Jurkat, Clone E6-1 (cell line): ENCODE data around the gene MICA.
"Not testable (repeated sequence)": the region's sequence is repeated elsewhere in the genome, so short reads cannot be mapped to it uniquely, and the experiment has no call there.

ENCODE experiments used
- DNase-seq: peaks from one replicate; pipeline ENCODE4 v3.0.0-alpha.2; 2011; ENCODE audit warnings: low read depth, low spot score
- H3K4me3 ChIP-seq: 2 replicates; pipeline ENCODE4 v1.5.1; 2011; ENCODE audit warnings: mild to moderate bottlenecking, low read length, control low read depth, moderate library complexity

The MICA gene

GRCh38 chr6:31378721-31379103 is 24.7 kb upstream of the MICA start:
- DNase-seq, result no peak
- H3K4me3 ChIP-seq, result no peak overlapping the region

GRCh38 chr6:31379850-31380249 is 23.5 kb upstream of the MICA start:
- no peak for DNase-seq
- no peak overlapping the region for H3K4me3 ChIP-seq

- no peak overlapping the region for H3K4me3 ChIP-seq
- DNase-seq, result no peak
Observed at GRCh38 chr6:31381666-31382065, 21.7 kb upstream of the MICA start.

DNA sequence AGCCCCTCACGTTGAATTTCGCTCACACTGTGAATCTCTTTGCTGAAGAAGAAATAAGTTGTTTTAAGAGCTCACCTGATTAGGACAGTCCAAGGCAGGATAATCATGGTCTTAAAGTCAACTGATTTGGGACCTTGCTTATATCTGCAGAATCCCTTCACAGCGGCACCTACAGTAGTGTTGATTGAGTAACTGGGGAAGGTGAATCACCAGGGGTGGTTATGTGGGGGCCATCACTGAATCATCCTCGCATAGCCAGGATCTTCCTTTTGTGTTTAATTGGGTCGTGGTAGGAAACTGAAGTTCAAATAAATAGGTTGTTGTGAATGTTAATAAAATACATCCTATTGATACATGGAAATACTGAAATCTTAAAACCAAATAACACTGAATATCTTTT is 20.2 kb upstream of the MICA start:
- H3K4me3 ChIP-seq, result no peak overlapping the region
- no peak for DNase-seq

DNA sequence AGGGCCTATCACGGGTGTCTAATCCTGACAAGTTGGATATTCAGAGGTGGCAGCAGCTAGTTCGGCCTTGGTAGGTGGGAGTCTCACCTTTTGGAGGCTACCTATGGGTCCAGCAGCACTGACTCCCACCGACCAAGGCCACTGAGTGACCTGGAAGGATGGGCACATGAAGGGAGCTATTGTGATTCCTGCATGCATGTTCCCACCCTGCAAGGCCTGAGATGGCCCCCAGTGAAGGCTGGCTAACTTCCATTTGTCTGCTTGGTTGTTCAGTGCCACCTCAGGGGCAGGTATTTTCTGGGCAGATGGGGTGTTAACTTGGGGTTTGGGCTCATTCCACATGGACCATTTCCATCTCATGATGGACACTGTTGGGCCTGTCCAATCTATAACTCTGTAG is 18.4 kb upstream of the MICA start:
- no peak overlapping the region for H3K4me3 ChIP-seq
- no peak for DNase-seq

- no peak overlapping the region for H3K4me3 ChIP-seq
- DNase-seq, result no peak
Observed at GRCh38 chr6:31386099-31386498, 17.3 kb upstream of the MICA start.

- H3K4me3 ChIP-seq, result no peak overlapping the region
- DNase-seq, result no peak
Observed at GRCh38 chr6:31386977-31387376, 16.4 kb upstream of the MICA start.

- not testable (repeated sequence) for DNase-seq, H3K4me3 ChIP-seq
Observed at GRCh38 chr6:31388916-31389801, 14.2 kb upstream of the MICA start.

GRCh38 chr6:31389802-31390132 is 13.6 kb upstream of the MICA start:
- DNase-seq, H3K4me3 ChIP-seq: not testable (repeated sequence)

- no peak for DNase-seq
- no peak overlapping the region for H3K4me3 ChIP-seq
Observed at GRCh38 chr6:31393932-31394331, 9.5 kb upstream of the MICA start.

DNA sequence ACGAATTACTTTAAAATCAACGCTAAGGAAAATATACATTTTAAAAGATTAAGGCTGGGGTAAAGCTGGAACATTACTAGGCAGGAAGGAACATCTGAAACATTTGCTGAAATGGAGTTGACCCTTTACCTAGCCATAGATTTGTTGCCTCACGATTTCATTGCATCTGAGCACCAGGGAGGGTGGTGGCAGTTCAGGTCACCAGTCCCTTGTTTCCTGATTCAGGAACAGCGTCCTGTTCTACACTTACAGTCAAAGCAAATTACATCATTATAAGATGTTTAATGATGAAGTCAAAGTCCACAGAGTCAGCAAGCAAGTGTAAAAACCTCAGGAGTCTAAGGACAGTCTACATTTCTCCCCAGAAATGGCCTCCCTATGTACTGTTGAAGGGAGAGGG is 9.0 kb upstream of the MICA start:
- H3K4me3 ChIP-seq, result no peak overlapping the region

DNA sequence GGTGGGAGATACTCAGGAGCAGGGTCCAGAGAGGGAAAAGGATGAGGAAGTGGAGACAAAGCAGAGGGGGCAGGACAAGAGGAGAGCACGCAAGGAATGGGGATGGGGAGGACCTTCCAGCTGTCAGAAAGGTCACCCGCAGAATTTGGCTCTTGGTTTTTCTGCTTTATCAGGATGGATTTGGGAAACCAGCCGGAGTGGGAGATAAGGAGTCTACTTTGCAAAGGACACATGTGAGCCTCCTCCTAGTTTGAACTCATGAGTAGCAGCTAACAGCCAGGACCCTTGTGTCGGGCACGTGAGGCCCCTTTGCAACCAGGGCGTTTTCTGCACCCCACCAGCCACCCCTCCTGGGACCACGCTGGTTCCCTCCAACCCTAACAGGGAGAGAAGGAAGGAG is 7.6 kb upstream of the MICA start:
- no peak for DNase-seq
- H3K4me3 ChIP-seq, result no peak overlapping the region

More for the DNA sequence above, 9.0 kb upstream of the MICA start:
- no peak for DNase-seq

- no peak overlapping the region for H3K4me3 ChIP-seq
- DNase-seq, result peak; percentile 63
Observed at GRCh38 chr6:31396422-31397152, 6.8 kb upstream of the MICA start.

DNA sequence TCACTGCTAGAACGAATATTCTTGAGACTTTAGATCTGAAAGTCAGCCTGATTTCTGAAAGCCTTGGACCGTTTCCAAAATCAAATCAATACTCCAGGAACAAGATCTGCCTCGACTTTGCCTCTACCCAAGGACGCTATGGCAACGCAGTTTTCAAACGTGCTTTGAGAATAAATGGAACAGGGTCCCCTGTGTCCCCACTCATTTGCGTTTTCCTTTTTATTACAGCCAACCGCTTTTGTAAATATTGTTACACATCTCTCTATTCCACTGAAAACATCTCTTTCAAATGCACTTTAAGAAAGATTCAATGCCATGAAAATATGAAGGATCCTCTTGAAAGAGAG is 6.3 kb upstream of the MICA start:
- H3K4me3 ChIP-seq, DNase-seq: not testable (repeated sequence)

DNA sequence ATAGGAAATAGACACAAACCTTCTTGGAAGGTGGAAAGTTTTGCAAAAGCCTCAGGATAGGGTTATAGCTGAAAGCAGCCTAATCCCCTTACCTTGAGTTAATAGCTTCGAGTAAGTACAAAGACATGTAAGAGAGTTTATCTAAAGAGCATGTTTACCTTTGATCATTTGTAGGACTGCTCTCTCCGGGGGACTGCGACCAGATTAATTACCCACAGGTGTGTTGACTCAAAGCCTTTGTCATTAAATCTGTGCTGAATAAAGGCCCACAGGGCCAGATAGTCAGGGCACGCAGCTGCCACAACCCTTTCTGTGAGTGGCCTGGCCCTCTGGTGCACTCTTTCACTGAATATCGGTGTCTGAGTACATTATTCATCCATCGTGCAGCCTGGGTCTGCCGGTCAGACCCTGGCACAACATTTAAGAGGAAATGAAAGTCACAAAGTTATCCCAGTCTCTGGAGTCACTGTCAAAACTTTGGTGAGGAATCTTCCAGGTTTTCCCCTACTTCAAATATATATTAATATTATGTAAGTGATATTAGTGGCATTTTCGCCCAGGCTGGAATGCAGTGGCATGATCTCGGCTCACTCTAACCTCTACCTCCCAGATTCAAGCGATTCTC is 5.4 kb upstream of the MICA start:
- H3K4me3 ChIP-seq, result no peak overlapping the region
- no peak for DNase-seq

DNA sequence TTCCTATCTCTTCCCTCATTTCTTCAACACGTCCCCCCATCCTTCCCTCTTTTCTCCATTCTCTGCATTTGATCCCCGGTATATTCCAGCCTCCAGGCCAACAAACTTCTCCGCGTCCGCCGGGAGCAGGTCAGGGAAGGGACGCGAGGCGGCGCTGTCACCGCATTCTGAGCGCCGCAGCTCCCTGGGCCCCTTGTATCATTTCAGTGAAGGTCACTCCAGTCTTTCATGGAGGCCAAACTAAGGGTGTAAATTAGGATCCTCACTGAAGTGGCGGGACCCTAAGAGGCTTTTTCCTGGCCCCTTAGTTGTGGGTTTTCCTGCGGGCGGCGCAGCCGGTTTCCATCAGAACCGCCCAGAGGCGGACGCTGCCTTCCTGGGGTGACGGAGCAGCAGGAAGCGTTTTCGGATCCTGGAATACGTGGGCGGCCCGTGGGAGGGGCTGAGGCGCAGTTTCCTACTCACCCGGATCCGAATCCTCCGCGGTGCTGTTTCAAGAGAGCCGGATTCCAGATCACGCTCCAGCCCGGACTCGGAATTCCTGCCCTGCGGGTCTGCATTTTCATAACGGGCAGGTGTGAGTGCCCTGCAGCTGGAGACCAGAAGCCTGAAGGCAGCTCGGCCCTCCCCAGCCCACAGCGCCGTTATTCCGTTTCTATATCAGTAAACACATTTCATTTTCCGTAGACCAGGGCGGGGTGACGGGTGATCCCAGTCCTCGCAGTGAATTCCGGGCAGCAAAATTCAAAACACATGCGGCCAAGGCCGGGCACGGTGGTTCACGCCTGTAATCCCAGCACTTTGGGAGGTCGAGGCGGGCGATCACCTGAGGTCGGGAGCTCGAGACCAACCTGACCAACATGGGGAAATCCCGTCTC is 3.6 kb upstream of the MICA start:
- peak overlapping the region; percentile 72 for H3K4me3 ChIP-seq
- no peak for DNase-seq

DNA sequence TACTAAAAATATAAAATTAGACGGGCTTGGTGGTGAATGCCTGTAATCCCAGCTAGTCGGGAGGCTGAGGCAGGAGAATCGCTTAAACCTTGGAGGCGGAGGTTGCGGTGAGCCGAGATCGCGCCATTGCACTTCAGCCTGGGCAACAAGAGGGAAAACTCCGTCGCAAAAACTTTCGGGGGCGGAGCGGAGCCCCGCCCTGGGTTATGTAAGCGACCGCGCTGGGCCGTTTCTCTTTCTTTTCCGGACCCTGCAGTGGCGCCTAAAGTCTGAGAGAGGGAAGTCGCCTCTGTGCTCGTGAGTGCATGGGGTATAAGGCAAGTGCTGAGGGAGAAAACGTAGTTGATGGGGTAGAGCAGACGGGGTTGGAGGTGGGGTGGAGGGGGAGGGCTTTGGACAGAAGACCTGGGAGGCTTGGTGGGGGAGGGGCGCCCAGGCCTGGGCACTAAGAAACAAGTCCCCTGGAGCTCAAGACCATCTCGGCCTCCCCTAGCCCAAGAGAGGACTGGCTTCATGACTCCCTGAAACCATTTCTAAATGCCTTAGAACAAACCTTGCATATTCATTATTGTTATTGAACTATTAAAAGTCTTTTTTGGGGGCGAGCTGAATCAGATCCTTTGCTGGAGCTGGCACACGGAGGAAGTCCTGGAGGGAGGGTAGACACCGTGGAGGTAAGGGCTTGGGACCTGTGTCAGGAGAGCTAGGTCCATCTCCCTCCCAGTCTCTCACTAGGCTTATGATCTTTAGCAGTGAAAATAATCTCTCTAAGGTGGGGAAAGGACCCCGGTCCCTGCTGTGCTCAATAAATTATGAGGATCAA is 2.7 kb upstream of the MICA start:
- peak; percentile 51 for DNase-seq
- H3K4me3 ChIP-seq, result peak overlapping the region; percentile 72

DNA sequence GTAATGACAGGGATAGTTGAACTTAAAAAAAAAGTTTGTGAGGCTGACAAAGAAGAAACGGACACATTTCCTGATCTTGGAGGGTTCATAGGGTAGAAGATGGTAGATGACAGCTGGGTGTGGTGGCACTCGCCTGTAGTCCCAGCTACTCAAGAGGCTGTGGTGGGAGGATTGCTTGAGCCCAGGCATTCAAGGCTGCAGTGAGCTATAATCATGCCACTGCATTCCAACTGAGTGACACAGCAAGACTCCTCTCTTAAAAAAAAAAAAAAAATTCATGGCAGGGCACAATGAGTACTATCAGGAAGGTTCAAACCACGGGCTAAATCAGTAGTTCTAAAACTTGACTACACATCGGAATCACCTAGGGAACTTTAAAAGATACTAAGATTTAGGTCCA is 2.0 kb upstream of the MICA start:
- no peak overlapping the region for H3K4me3 ChIP-seq
- DNase-seq, result peak; percentile 24
